DOHH2 (cell line): ENCODE measurements around the gene SENP2.

Experiments used
- CTCF ChIP-seq: fragments of 200-600 bp; sonication (generic); IDR thresholded peaks from one replicate; pipeline ENCODE4 v1.5.1; 2014; ENCODE audit warnings: antibody characterized with exemption, mild to moderate bottlenecking, low read depth, low read length; ENCODE audit not compliant: poor library complexity, severe bottlenecking
- EZH2phosphoT487 ChIP-seq: fragments of 200-600 bp; sonication (generic); IDR thresholded peaks from 2 replicates; pipeline ENCODE4 v1.6.1; 2017; ENCODE audit warnings: borderline replicate concordance, mild to moderate bottlenecking, antibody characterized with exemption, low read length, moderate library complexity, mixed read lengths

GRCh38 chr3:185558395-185558794 is 27.7 kb upstream of the SENP2 start:
- TF ChIP-seq CTCF (no peak), EZH2phosphoT487 (no peak)
